H1 (cell line): ENCODE results near the gene SEC14L5. TPM values are rescaled to one million over a fixed set of nuclear protein-coding genes. Genes with fewer than 3 reads are reported as not detected.

Source experiments
- CTCF ChIA-PET: fragments of 300-600 bp; sonication (Branson Sonifier 250); formaldehyde crosslinking; loops from one replicate; lab custom pipeline; 2021; ENCODE audit not compliant: partially characterized antibody; lab: Charles Lee
- POLR2A ChIA-PET: fragments of 300-600 bp; sonication (Branson Sonifier 250); formaldehyde crosslinking; loops from one replicate; lab custom pipeline; 2021; ENCODE audit warnings: inconsistent platforms; ENCODE audit not compliant: partially characterized antibody; lab: Charles Lee
- DNase-seq, 2 experiments: peaks; one replicate each; pipeline versions ENCODE4 v3.0.0 to v3.0.0-alpha.2; 2010 to 2022; ENCODE audit warnings: low spot score in 2 of 2, low read depth in 1 of 2, mixed read lengths in 1 of 2
- FAIRE-seq: peaks from 2 replicates; lab custom pipeline; 2011; peaks lifted over from hg19 to GRCh38; lab: Jason Lieb, UNC
- H2AFZ ChIP-seq: 2 replicates; pipeline ENCODE4 v1.8.1; 2012; ENCODE audit warnings: low read length, inconsistent platforms
- H2AK5ac ChIP-seq: 2 replicates; pipeline ENCODE4 v1.6.1; 2013; ENCODE audit warnings: low read depth, low read length
- H2BK120ac ChIP-seq: replicated peaks from 2 replicates; pipeline ENCODE3; 2013; ENCODE audit warnings: low read depth, low read length, inconsistent platforms
- H2BK12ac ChIP-seq: 2 replicates; pipeline ENCODE4 v1.6.1; 2013; ENCODE audit warnings: low read depth, low read length
- H2BK15ac ChIP-seq: 2 replicates; pipeline ENCODE4 v1.6.1; 2013; ENCODE audit warnings: low read length
- H2BK20ac ChIP-seq: 2 replicates; pipeline ENCODE4 v1.6.1; 2013; ENCODE audit warnings: low read length
- H2BK5ac ChIP-seq: 2 replicates; pipeline ENCODE4 v1.6.1; 2013; ENCODE audit warnings: low read depth, low read length
- H3K14ac ChIP-seq: 2 replicates; pipeline ENCODE4 v1.6.1; 2013; ENCODE audit warnings: inconsistent platforms; ENCODE audit not compliant: insufficient read length
- H3K18ac ChIP-seq: 2 replicates; pipeline ENCODE4 v1.6.1; 2013; ENCODE audit warnings: low read length; ENCODE audit errors: extremely low read depth
- H3K23ac ChIP-seq: 2 replicates; pipeline ENCODE4 v1.6.1; 2013; ENCODE audit warnings: inconsistent platforms; ENCODE audit not compliant: insufficient read length
- H3K23me2 ChIP-seq: 2 replicates; pipeline ENCODE4 v1.6.1; 2013; ENCODE audit warnings: low read depth, low read length
- H3K27ac ChIP-seq: 2 replicates; pipeline ENCODE4 v1.6.1; 2011; ENCODE audit warnings: low read depth, low read length, inconsistent platforms
- H3K27me3 ChIP-seq, 4 experiments: replicated peaks in 1 of 4; 1 replicate in 1 of 4; 2 replicates in 3 of 4; pipeline versions ENCODE4 v1.6.1 to v1.8.1; 2011 to 2013; ENCODE audit warnings: low read length in 3 of 4, mild to moderate bottlenecking in 3 of 4, inconsistent platforms in 2 of 4, mixed read lengths in 2 of 4, moderate library complexity in 1 of 4; ENCODE audit not compliant: control insufficient read depth in 3 of 4, insufficient read depth in 3 of 4; ENCODE audit errors: extremely low read depth in 1 of 4
- H3K36me3 ChIP-seq, 4 experiments: 2 replicates each; pipeline versions ENCODE4 v1.6.1 to v1.8.1; 2011 to 2013; ENCODE audit warnings: mild to moderate bottlenecking in 4 of 4, low read length in 3 of 4, moderate library complexity in 2 of 4, control low read depth in 1 of 4, inconsistent platforms in 1 of 4; ENCODE audit not compliant: insufficient read depth in 4 of 4, control insufficient read depth in 2 of 4
- H3K4ac ChIP-seq: replicated peaks from 2 replicates; pipeline ENCODE3; 2013; ENCODE audit warnings: low read length, low read depth, mixed read lengths, inconsistent platforms; ENCODE audit not compliant: insufficient read length
- H3K4me1 ChIP-seq, 4 experiments: replicated peaks in 1 of 4; 1 replicate in 1 of 4; 2 replicates in 3 of 4; pipeline versions ENCODE4 v1.6.1 to v1.8.1; 2011 to 2013; ENCODE audit warnings: low read length in 3 of 4, inconsistent platforms in 2 of 4, mixed read lengths in 1 of 4; ENCODE audit not compliant: insufficient read depth in 4 of 4, control insufficient read depth in 3 of 4
- H3K4me2 ChIP-seq, 2 experiments: 2 replicates each; pipeline versions ENCODE4 v1.6.1 to v1.8.1; 2011 to 2013; ENCODE audit warnings: low read depth in 2 of 2, low read length in 2 of 2, control low read depth in 1 of 2, inconsistent platforms in 1 of 2, mild to moderate bottlenecking in 1 of 2; ENCODE audit not compliant: insufficient read depth in 1 of 2
- H3K4me3 ChIP-seq, 4 experiments: fragments of 200-600, 300-600 bp in 1 of 4; sonication (generic), shearing (Covaris generic), sonication (Bioruptor Twin) in 1 of 4; 2 replicates each; pipeline versions ENCODE4 v1.5.1 to v1.8.1; 2011 to 2016; ENCODE audit warnings: low read length in 4 of 4, low read depth in 3 of 4, control low read depth in 2 of 4, inconsistent platforms in 2 of 4, mild to moderate bottlenecking in 2 of 4, mixed read lengths in 1 of 4, moderate library complexity in 1 of 4; ENCODE audit not compliant: insufficient read depth in 2 of 4; ENCODE audit errors: extremely low read depth in 1 of 4
- H3K56ac ChIP-seq: replicated peaks from 2 replicates; pipeline ENCODE3; 2013; ENCODE audit warnings: low read depth, mild to moderate bottlenecking, mixed read lengths, low read length, inconsistent platforms; ENCODE audit not compliant: insufficient read length
- H3K79me1 ChIP-seq: 2 replicates; pipeline ENCODE4 v1.6.1; 2013; ENCODE audit warnings: low read depth, low read length, control low read depth
- H3K79me2 ChIP-seq, 2 experiments: 2 replicates each; pipeline versions ENCODE4 v1.6.1 to v1.8.1; 2012 to 2013; ENCODE audit warnings: low read length in 2 of 2, mild to moderate bottlenecking in 2 of 2, inconsistent platforms in 1 of 2; ENCODE audit not compliant: insufficient read depth in 2 of 2, control insufficient read depth in 1 of 2
- H3K9ac ChIP-seq, 4 experiments: replicated peaks in 1 of 4; 1 replicate in 1 of 4; 2 replicates in 3 of 4; pipeline versions ENCODE4 v1.6.1 to v1.8.1; 2011 to 2013; ENCODE audit warnings: low read depth in 3 of 4, low read length in 3 of 4, control low read depth in 2 of 4, mild to moderate bottlenecking in 2 of 4, moderate library complexity in 2 of 4, inconsistent platforms in 1 of 4; ENCODE audit errors: extremely low read depth in 1 of 4
- H3K9me3 ChIP-seq, 2 experiments: 2 replicates each; pipeline versions ENCODE4 v1.6.1 to v1.8.1; 2012 to 2013; ENCODE audit warnings: mild to moderate bottlenecking in 2 of 2, moderate library complexity in 2 of 2, control low read depth in 1 of 2, inconsistent platforms in 1 of 2, low read depth in 1 of 2, low read length in 1 of 2, mixed read lengths in 1 of 2; ENCODE audit not compliant: insufficient read depth in 2 of 2
- H4K20me1 ChIP-seq, 2 experiments: replicated peaks in 1 of 2; 2 replicates each; pipeline versions ENCODE3 to v1.8.1; 2011 to 2013; ENCODE audit warnings: inconsistent platforms in 2 of 2, low read length in 2 of 2, mild to moderate bottlenecking in 1 of 2; ENCODE audit not compliant: insufficient read depth in 2 of 2, control insufficient read depth in 1 of 2
- H4K5ac ChIP-seq: 2 replicates; pipeline ENCODE4 v1.6.1; 2013; ENCODE audit warnings: low read length, low read depth, mixed read lengths, inconsistent platforms; ENCODE audit not compliant: insufficient read length
- H4K8ac ChIP-seq: 2 replicates; pipeline ENCODE4 v1.8.0; 2013; ENCODE audit warnings: mild to moderate bottlenecking, moderate library complexity, low read length, inconsistent platforms; ENCODE audit not compliant: insufficient read depth; ENCODE audit errors: extremely low read depth
- H4K91ac ChIP-seq: replicated peaks from 2 replicates; pipeline ENCODE3; 2013; ENCODE audit warnings: low read length, mixed read lengths, inconsistent platforms; ENCODE audit not compliant: insufficient read length
- NRF1 ChIP-seq: IDR thresholded peaks from 2 replicates; pipeline ENCODE4 v1.6.1; 2011; ENCODE audit warnings: mild to moderate bottlenecking, low read depth, low read length, improper control_type of control experiment
- SP1 ChIP-seq: IDR thresholded peaks from 2 replicates; pipeline ENCODE4 v1.6.1; 2011; ENCODE audit warnings: low read depth, low read length
- TAF1 ChIP-seq: IDR thresholded peaks from 2 replicates; pipeline ENCODE4 v1.6.1; 2011; ENCODE audit warnings: mild to moderate bottlenecking, low read depth, low read length
- WGBS, 2 experiments: shearing (Covaris generic) in 1 of 2; methylation state at CpG; one replicate each; pipeline versions ENCODE4 v1.1.6 to v1.1.7; 2013 to 2015; ENCODE audit warnings: low lambda C conversion rate in 2 of 2, mixed read lengths in 2 of 2, inconsistent platforms in 1 of 2, low coverage in 1 of 2, missing lambda C conversion rate in 1 of 2; ENCODE audit not compliant: insufficient replicate concordance in 2 of 2, insufficient coverage in 1 of 2, insufficient read length in 1 of 2; ENCODE audit errors: extremely low coverage in 1 of 2, missing lambda C conversion rate in 1 of 2; 5-methylcytosine and 5-hydroxymethylcytosine counted together
- polyA plus RNA-seq, 7 experiments: library from polyadenylated mRNA; depleted of rRNA in 3 of 7; stranded (reverse) in 5 of 7; unstranded in 2 of 7; fragments of >200 nt in 5 of 7; fragments of 200-250 nt in 2 of 7; gene quantifications; 1 replicate in 5 of 7; 2 replicates in 1 of 7; 4 replicates in 1 of 7; pipeline versions ENCODE4 v1.2.1 to v1.2.3, GENCODE V29; 2011 to 2013; ENCODE audit warnings: missing spikeins in 2 of 7, mixed read lengths in 2 of 7
- total RNA-seq: library from RNA; stranded (reverse); fragmentation: NEBNext Ultra II Directional; extraction: Animal tissue kit (Norgen Biotek cat#: 25700); gene quantifications from 2 replicates; pipeline ENCODE4 v1.2.1, GENCODE V29; 2021

The SEC14L5 gene
- total and polyA plus RNA-seq, 2 of the 8 experiments (the other 6 are each of a cell fraction or from before 2014, with no cell fraction given) = 1.9 to 3.0 TPM

DNA sequence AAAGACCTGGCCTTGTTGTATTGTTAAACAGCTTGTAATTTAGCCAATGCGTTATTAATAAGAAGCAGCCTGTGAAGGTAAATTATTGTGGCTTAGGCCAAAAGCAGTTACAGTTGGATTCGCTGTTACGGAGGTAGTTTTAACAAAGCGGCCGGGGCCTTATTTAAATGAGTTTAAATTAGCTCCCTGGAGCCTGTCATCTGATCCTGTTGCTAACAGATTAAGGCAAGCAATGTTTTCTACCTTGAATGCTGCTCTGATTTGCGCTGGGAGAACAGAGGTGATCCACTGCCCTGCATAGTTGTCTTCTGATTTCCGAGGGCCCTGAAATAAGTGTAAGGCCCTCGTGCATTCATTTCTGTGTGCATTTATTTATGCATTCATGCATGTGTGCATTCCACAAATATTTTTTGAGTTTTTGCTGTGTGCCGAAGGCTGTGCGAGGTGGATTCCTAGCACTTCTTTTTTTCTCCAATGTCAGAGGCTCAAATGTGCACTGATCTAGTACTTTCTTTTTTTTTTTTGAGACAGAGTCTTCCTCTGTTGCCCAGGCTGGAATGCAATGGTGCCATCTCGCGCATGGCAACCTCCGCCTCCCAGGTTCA, 10.9 kb downstream of the SEC14L5 start:
- 55% methylated on average over 13 of the region's 13 CpGs; no CpG with 5 or more reads in 1 of the 2 experiments for WGBS, 2 experiments
- Histone ChIP-seq H3K23ac (no peak overlapping the region), H2BK20ac (0 out of 2 replicates have a peak overlapping the region, but pooled peaks have one; percentile 75), H3K79me1 (no peaks in the 10 kb centered on the region), H2AK5ac (no peak overlapping the region), H3K9me3 (no peaks in the 10 kb centered on the region), H3K4me2 (peak overlapping the region; percentile 61 to 70), H3K4ac (peak overlapping the region; percentile 29), H2BK5ac (0 out of 2 replicates have a peak overlapping the region, but pooled peaks have one; percentile 52), H3K23me2 (no peaks in the 10 kb centered on the region; the same call in 1 of the 2 replicates), H2BK12ac (peak overlapping the region; percentile 68; the same call in 1 of the 2 replicates), H4K20me1 (no peaks in the 10 kb centered on the region), H3K36me3 (no peaks in the 10 kb centered on the region), H3K79me2 (no peaks in the 10 kb centered on the region), H3K27ac (peak overlapping the region; percentile 18; the same call in 1 of the 2 replicates), H4K91ac (no peak overlapping the region), H3K27me3 (no peaks in the 10 kb centered on the region), H3K9ac (0 out of 7 replicates have a peak overlapping the region, but pooled peaks of 1 of the 4 experiments have one; percentile 4), H4K8ac (no peak overlapping the region), H4K5ac (no peak overlapping the region), H3K18ac (peak overlapping the region; percentile 83), H3K4me3 (peak overlapping the region in 1 of 4 experiments; percentile 41; a peak in 2 of 8 replicates), H2BK120ac (no peak overlapping the region), H2AFZ (peak overlapping the region; percentile 43; the same call in 1 of the 2 replicates), H3K56ac (no peak overlapping the region), H3K4me1 (peaks cover 12 to 26% (median 19%) of the 10 kb centered on the region in 4 experiments), H3K14ac (no peak overlapping the region), H2BK15ac (0 out of 2 replicates have a peak overlapping the region, but pooled peaks have one; percentile 14)
- ChIA-PET POLR2A (interaction anchor here (0.6 to 2.5 kb wide), 6 partner anchors 8 to 116 kb away, joined by 3 to 9 read pairs (median 3); partner anchors contain the start of genes NAGPA and SEC14L5), CTCF (interaction anchor here (1.1 to 2.2 kb wide), 4 partner anchors 11 to 90 kb away, joined by 4 to 9 read pairs (median 6); partner anchors contain the start of gene SEC14L5)
- TF ChIP-seq TAF1 = peak; percentile 62
- TF ChIP-seq SP1 = 0 out of 2 replicates have a peak, but pooled peaks have one; percentile 47
- no peak for TF ChIP-seq NRF1
- DNase-seq (no peak), FAIRE-seq (no peak)
